ENCODE data around the gene ELMO1. TPM values are rescaled to one million over a fixed set of nuclear protein-coding genes. Genes with fewer than 3 reads are reported as not detected.

ELMO1 gene
- total and polyA plus RNA-seq, 10 of the 15 experiments (the other 5 are each of a cell fraction or from before 2014, with no cell fraction given) = 22.6 to 85.9 (median 56.6) TPM

- SMC1A ChIA-PET (ENCODE audit: uncharacterized antibody, unreplicated experiment) = interaction anchor here (0.6 to 1.2 kb wide), 4 partner anchors 9 to 385 kb away, joined by 3 to 5 read pairs (median 4); no protein-coding TSS in a partner anchor
- TF ChIP-seq SIN3A (IDR thresholded peaks at IDR 0.05; ENCODE audit: low read depth, low read length) = no peak
- no peak for TF ChIP-seq NFIC (IDR thresholded peaks at IDR 0.05; ENCODE audit: low read depth, low read length)
- no peak for TF ChIP-seq NBN (IDR thresholded peaks at IDR 0.05)
- no peak for TF ChIP-seq EZH2 (IDR thresholded peaks at IDR 0.05; ENCODE audit: borderline replicate concordance, control insufficient read depth, low read depth, low read length)
- no peak for TF ChIP-seq HSF1 (IDR thresholded peaks at IDR 0.05; ENCODE audit: low read depth, low read length)
- TF ChIP-seq MYB (IDR thresholded peaks at IDR 0.05; ENCODE audit: borderline replicate concordance, low read depth, low read length) = no peak
- TF ChIP-seq POU2F2 (IDR thresholded peaks at IDR 0.05; ENCODE audit: borderline replicate concordance, low read depth, low read length) = no peak
- no peak for TF ChIP-seq POLR2AphosphoS2 (IDR thresholded peaks at IDR 0.05; ENCODE audit: low read depth, low read length)
- TF ChIP-seq RAD21 (IDR thresholded peaks at IDR 0.05; ENCODE audit: insufficient read depth, low read depth, low read length) = no peak
- TF ChIP-seq KDM1A (IDR thresholded peaks at IDR 0.05; ENCODE audit: borderline replicate concordance) = no peak
- TF ChIP-seq LARP7 (IDR thresholded peaks at IDR 0.05) = no peak
- no peak for TF ChIP-seq ZBTB40 (IDR thresholded peaks at IDR 0.05; ENCODE audit: borderline replicate concordance)
- TF ChIP-seq, protein P1, sequence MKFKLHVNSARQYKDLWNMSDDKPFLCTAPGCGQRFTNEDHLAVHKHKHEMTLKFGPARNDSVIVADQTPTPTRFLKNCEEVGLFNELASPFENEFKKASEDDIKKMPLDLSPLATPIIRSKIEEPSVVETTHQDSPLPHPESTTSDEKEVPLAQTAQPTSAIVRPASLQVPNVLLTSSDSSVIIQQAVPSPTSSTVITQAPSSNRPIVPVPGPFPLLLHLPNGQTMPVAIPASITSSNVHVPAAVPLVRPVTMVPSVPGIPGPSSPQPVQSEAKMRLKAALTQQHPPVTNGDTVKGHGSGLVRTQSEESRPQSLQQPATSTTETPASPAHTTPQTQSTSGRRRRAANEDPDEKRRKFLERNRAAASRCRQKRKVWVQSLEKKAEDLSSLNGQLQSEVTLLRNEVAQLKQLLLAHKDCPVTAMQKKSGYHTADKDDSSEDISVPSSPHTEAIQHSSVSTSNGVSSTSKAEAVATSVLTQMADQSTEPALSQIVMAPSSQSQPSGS (IDR thresholded peaks at IDR 0.05; ENCODE audit: low read length) = no peak
Observed at GRCh38 chr7:37409461-37409860, 39.2 kb downstream of the ELMO1 start.

More at GRCh38 chr7:37409461-37409860, 39.2 kb downstream of the ELMO1 start:
- no peaks in the 10 kb centered on the region for H3K27me3 ChIP-seq (replicated peaks in 1 of 2; ENCODE audit: control insufficient read depth in 2 of 2, insufficient read depth in 2 of 2, low read length in 1 of 2)
- no peak overlapping the region for H3K27ac ChIP-seq (ENCODE audit: control insufficient read depth, insufficient read depth)
- H3K9ac ChIP-seq (ENCODE audit: control insufficient read depth, insufficient read depth, low read length) = no peak overlapping the region
- peaks cover 16% of the 10 kb centered on the region for H3K4me1 ChIP-seq (ENCODE audit: control insufficient read depth, insufficient read depth, low read length)
- peaks cover 2% of the 10 kb centered on the region; the same call in 1 of the 3 replicates for H3K9me3 ChIP-seq (replicated peaks; ENCODE audit: control insufficient read depth, insufficient read depth, low read length)
- BruUV-seq (replicated peaks) = no TSS peak
- RAD21 ChIA-PET (ENCODE audit: unreplicated experiment) = interaction anchor here (0.7 kb wide), 2 partner anchors 9 to 13 kb away, joined by 3 to 4 read pairs; no protein-coding TSS in a partner anchor
- ATAC-seq = peak; percentile 22; the same call in 2 of the 3 replicates
- H3K79me2 ChIP-seq (ENCODE audit: control insufficient read depth, insufficient read depth, low read length) = no peaks in the 10 kb centered on the region
- no peaks in the 10 kb centered on the region for H3K36me3 ChIP-seq (ENCODE audit: control insufficient read depth in 2 of 2, insufficient read depth in 2 of 2, low read length in 1 of 2)
- no peak for DNase-seq (ENCODE audit: low read depth, low spot score)
- in situ Hi-C loops (cut with MboI) (no loop called here), intact Hi-C loops (cut with micrococcal nuclease; ENCODE audit: unreplicated experiment) (no loop called here)
- POLR2A ChIA-PET = interaction anchor here (0.7 kb wide), 1 partner anchor 99 kb away, joined by 3 read pairs; no protein-coding TSS in a partner anchor
- CTCF ChIA-PET = interaction anchor here (0.8 kb wide), 1 partner anchor 56 kb away, joined by 3 read pairs; no protein-coding TSS in a partner anchor
- peak overlapping the region; percentile 13 for H2AFZ ChIP-seq (ENCODE audit: control insufficient read depth, low read depth, low read length)
- 0% methylated on average over 2 of the region's 2 CpGs for WGBS (ENCODE audit: insufficient coverage, insufficient replicate concordance, low lambda C conversion rate, missing lambda C conversion rate)
- H3K4me2 ChIP-seq (ENCODE audit: control insufficient read depth, insufficient read depth) = no peak overlapping the region
- FAIRE-seq = no peak
- no peak overlapping the region for H3K4me3 ChIP-seq
- no peaks in the 10 kb centered on the region for H4K20me1 ChIP-seq (ENCODE audit: control insufficient read depth, insufficient read depth)

All from GM12878 (cell line).